Testis (tissue), 3 donors: ENCODE measurements around the gene BTK. TPM values are rescaled to one million over a fixed set of nuclear protein-coding genes. Genes with fewer than 3 reads are reported as not detected.

Experiments
- DNase-seq: peaks from one replicate; pipeline ENCODE4 v3.0.0-alpha.2; 2019
- H3K27ac ChIP-seq, 2 donors: fragments of 200-600 bp; sonication (generic); one replicate each; pipeline ENCODE4 v1.5.1; 2019
- H3K27me3 ChIP-seq: fragments of 200-600 bp; sonication (generic); one replicate; pipeline ENCODE4 v1.5.1; 2019
- H3K36me3 ChIP-seq: fragments of 200-600 bp; sonication (generic); one replicate; pipeline ENCODE4 v1.5.1; 2017; ENCODE audit warnings: low read depth; ENCODE audit errors: missing control alignments
- H3K4me1 ChIP-seq: fragments of 200-600 bp; sonication (generic); one replicate; pipeline ENCODE4 v1.5.1; 2019
- H3K4me3 ChIP-seq, 2 donors: fragments of 200-600 bp; sonication (generic); one replicate each; pipeline ENCODE4 v1.5.1; 2017 to 2019
- H3K9me3 ChIP-seq: fragments of 200-600 bp; sonication (generic); one replicate; pipeline ENCODE4 v1.5.1; 2017
- POLR2A ChIP-seq: fragments of 450-650 bp; IDR thresholded peaks from one replicate; pipeline ENCODE4 v1.6.1; 2017; ENCODE audit warnings: antibody characterized with exemption, mild to moderate bottlenecking, moderate library complexity
- WGBS, 2 donors: methylation state at CpG; one replicate each; pipeline ENCODE4 v1.1.5; 2018; 5-methylcytosine and 5-hydroxymethylcytosine counted together
- intact Hi-C: fragments of 100-400 bp; cut with DNase I; formaldehyde crosslinking; loops from one replicate; pipeline ENCODE4 v1.15.1; 2023; ENCODE audit warnings: low total_unique reads
- polyA plus RNA-seq: library from polyadenylated mRNA; stranded (reverse); fragments of 350-450 nt; fragmentation: Illumina TruSeq; extraction: RNeasy Lipid Tissue Mini Kit (QIAGEN cat#74804); gene quantifications from one replicate; pipeline ENCODE4 v1.2.3, GENCODE V29; 2014; ENCODE audit warnings: low read depth, low replicate concordance; ENCODE audit not compliant: insufficient read depth
- total RNA-seq, 2 donors: library from RNA; depleted of rRNA; stranded (reverse); fragments of >200 nt; gene quantifications; one replicate each; pipeline ENCODE4 v1.2.3, GENCODE V29; 2016
- TF ChIP-seq, protein P1 (sequence below), 3 experiments: fragments of 450-650 bp in 2 of 3; fragments of 200-600 bp in 1 of 3; sonication (generic) in 1 of 3; IDR thresholded peaks; one replicate each; pipeline ENCODE4 v1.5.1; 2016 to 2019; ENCODE audit warnings: antibody characterized with exemption in 3 of 3, mild to moderate bottlenecking in 2 of 3, moderate library complexity in 1 of 3

BTK gene
- total and polyA plus RNA-seq, 3 donors from 2014 or later: 3.6 to 6.9 (median 3.9) TPM

- WGBS, 2 donors: 58 to 87% methylated on average over 2 of the region's 2 CpGs
- no peaks in the 10 kb centered on the region for H3K4me1 ChIP-seq
- H3K27me3 ChIP-seq: no peaks in the 10 kb centered on the region
- H3K27ac ChIP-seq: no peak overlapping the region
- intact Hi-C loops: no loop called here
- H3K36me3 ChIP-seq: no peaks in the 10 kb centered on the region
- no peaks in the 10 kb centered on the region for H3K9me3 ChIP-seq
- H3K4me3 ChIP-seq: no peak overlapping the region
- DNase-seq: no peak
- TF ChIP-seq POLR2A: no peak
- TF ChIP-seq, protein P1, sequence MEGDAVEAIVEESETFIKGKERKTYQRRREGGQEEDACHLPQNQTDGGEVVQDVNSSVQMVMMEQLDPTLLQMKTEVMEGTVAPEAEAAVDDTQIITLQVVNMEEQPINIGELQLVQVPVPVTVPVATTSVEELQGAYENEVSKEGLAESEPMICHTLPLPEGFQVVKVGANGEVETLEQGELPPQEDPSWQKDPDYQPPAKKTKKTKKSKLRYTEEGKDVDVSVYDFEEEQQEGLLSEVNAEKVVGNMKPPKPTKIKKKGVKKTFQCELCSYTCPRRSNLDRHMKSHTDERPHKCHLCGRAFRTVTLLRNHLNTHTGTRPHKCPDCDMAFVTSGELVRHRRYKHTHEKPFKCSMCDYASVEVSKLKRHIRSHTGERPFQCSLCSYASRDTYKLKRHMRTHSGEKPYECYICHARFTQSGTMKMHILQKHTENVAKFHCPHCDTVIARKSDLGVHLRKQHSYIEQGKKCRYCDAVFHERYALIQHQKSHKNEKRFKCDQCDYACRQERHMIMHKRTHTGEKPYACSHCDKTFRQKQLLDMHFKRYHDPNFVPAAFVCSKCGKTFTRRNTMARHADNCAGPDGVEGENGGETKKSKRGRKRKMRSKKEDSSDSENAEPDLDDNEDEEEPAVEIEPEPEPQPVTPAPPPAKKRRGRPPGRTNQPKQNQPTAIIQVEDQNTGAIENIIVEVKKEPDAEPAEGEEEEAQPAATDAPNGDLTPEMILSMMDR (IDR thresholded peaks at IDR 0.05): no peak
Measured at GRCh38 chrX:101419489-101419888, 33.5 kb upstream of the BTK start.

GRCh38 chrX:101417981-101418841 is 32.2 kb upstream of the BTK start:
- no peak for TF ChIP-seq POLR2A
- TF ChIP-seq, protein P1 (IDR thresholded peaks at IDR 0.05): no peak
- 0 to 1% methylated on average over 6 to 30 of the region's 56 CpGs for WGBS, 2 donors
- Histone ChIP-seq H3K36me3 (no peaks in the 10 kb centered on the region), H3K27ac (peak overlapping the region; percentile 92 to 96), H3K9me3 (no peaks in the 10 kb centered on the region), H3K4me1 (no peaks in the 10 kb centered on the region), H3K4me3 (peak overlapping the region; percentile 44 to 74), H3K27me3 (no peaks in the 10 kb centered on the region)
- intact Hi-C loops: no loop called here
- peak; percentile 65 for DNase-seq

DNA sequence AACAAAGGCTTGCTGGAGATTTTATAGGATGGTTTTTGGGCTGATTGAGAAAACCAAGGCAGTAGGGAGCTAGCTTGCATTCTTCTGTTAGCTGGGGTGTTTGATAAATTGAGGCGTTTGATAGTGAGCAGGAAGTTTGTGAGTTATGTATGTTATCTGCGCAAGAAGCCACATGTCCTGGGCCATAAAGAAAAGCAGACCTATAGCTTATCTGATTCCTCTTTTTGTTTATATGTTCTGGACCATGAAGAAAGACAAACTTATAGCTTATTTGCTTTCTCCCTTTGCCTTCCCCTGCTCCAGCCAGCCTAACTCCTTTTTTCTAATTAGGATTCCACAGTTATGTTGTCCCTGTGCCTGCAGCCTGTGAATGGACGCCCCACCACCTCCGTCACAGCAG is 31.2 kb upstream of the BTK start:
- TF ChIP-seq POLR2A: no peak
- no peak overlapping the region for H3K4me3 ChIP-seq
- DNase-seq: peak; percentile 19
- peak overlapping the region in 1 of 2 donors; percentile 92 for H3K27ac ChIP-seq
- intact Hi-C loops: no loop called here
- WGBS, 2 donors: 32 to 33% methylated on average over 4 of the region's 4 CpGs
- H3K36me3 ChIP-seq: no peaks in the 10 kb centered on the region
- no peaks in the 10 kb centered on the region for H3K27me3 ChIP-seq
- H3K4me1 ChIP-seq: peaks cover 1% of the 10 kb centered on the region
- no peaks in the 10 kb centered on the region for H3K9me3 ChIP-seq

- intact Hi-C loops: no loop called here
- WGBS, 2 donors: 61 to 64% methylated on average over 7 of the region's 7 CpGs
- Histone ChIP-seq H3K27ac (no peak overlapping the region), H3K9me3 (no peaks in the 10 kb centered on the region), H3K4me3 (no peak overlapping the region), H3K4me1 (peaks cover 5% of the 10 kb centered on the region), H3K36me3 (no peaks in the 10 kb centered on the region), H3K27me3 (no peaks in the 10 kb centered on the region)
- no peak for DNase-seq
- no peak for TF ChIP-seq POLR2A
- TF ChIP-seq, protein P1 (IDR thresholded peaks at IDR 0.05): no peak
Measured at GRCh38 chrX:101416691-101417090, 30.7 kb upstream of the BTK start.

- peak; percentile 15 for DNase-seq
- H3K4me1 ChIP-seq: peaks cover 5% of the 10 kb centered on the region
- peak overlapping the region; percentile 83 to 85 for H3K27ac ChIP-seq
- no peaks in the 10 kb centered on the region for H3K36me3 ChIP-seq
- intact Hi-C loops: no loop called here
- TF ChIP-seq, protein P1 (IDR thresholded peaks at IDR 0.05): peak; percentile 52 to 58 (median 55)
- TF ChIP-seq POLR2A: no peak
- H3K4me3 ChIP-seq: no peak overlapping the region
- no peaks in the 10 kb centered on the region for H3K27me3 ChIP-seq
- no peaks in the 10 kb centered on the region for H3K9me3 ChIP-seq
- WGBS, 2 donors: 28 to 44% methylated on average over 5 to 12 of the region's 12 CpGs
Measured at GRCh38 chrX:101415180-101416145, 29.5 kb upstream of the BTK start.
